DOHH2 (cell line): ENCODE measurements around the gene RAPGEF5.

Experiments used
- EZH2phosphoT487 ChIP-seq: fragments of 200-600 bp; sonication (generic); IDR thresholded peaks from 2 replicates; pipeline ENCODE4 v1.6.1; 2017; ENCODE audit warnings: borderline replicate concordance, mild to moderate bottlenecking, antibody characterized with exemption, low read length, moderate library complexity, mixed read lengths
- TF ChIP-seq, protein P1 (sequence below): fragments of 200-600 bp; sonication (generic); IDR thresholded peaks from one replicate; pipeline ENCODE4 v1.5.1; 2014; ENCODE audit warnings: antibody characterized with exemption, mild to moderate bottlenecking, low read depth, low read length; ENCODE audit not compliant: poor library complexity, severe bottlenecking

DNA sequence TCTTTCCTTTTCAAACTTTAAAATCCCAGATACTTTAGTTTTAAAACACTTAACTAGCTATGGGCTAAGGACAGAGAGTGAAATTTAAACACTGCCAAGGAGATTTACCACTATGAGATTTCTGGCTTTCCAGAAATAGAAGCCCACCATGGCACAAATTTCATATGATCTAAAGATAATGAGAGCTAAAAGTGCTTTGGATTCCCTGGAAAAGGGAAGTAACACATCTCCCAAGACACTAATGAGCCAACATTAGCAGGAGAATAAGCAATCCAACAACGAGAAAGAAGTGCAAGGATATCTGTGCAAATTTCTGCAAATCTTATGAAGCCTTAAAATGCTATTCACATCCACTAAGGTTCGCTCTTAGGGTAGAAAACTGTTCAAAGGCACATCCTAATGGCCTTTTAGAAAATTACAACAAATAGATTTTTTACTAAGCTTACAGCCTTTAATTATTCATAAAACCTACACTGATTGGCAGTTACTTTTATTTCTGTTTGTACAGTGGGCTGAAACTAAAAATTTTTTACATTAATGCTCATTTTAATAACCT lies 100.3 kb downstream of the RAPGEF5 start:
- TF ChIP-seq, protein P1, sequence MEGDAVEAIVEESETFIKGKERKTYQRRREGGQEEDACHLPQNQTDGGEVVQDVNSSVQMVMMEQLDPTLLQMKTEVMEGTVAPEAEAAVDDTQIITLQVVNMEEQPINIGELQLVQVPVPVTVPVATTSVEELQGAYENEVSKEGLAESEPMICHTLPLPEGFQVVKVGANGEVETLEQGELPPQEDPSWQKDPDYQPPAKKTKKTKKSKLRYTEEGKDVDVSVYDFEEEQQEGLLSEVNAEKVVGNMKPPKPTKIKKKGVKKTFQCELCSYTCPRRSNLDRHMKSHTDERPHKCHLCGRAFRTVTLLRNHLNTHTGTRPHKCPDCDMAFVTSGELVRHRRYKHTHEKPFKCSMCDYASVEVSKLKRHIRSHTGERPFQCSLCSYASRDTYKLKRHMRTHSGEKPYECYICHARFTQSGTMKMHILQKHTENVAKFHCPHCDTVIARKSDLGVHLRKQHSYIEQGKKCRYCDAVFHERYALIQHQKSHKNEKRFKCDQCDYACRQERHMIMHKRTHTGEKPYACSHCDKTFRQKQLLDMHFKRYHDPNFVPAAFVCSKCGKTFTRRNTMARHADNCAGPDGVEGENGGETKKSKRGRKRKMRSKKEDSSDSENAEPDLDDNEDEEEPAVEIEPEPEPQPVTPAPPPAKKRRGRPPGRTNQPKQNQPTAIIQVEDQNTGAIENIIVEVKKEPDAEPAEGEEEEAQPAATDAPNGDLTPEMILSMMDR: no peak
- no peak for TF ChIP-seq EZH2phosphoT487
